Keratinocyte (primary cell): Measurements from ENCODE around the gene SPEM2.

ENCODE experiments used
- EZH2 ChIP-seq: IDR thresholded peaks from one replicate; pipeline ENCODE4 v1.6.1; 2012; ENCODE audit warnings: inconsistent platforms, mild to moderate bottlenecking, low read length, moderate library complexity
- TF ChIP-seq, protein P1 (sequence below), 3 experiments: IDR thresholded peaks in 1 of 3; conservative IDR thresholded peaks in 1 of 3; optimal IDR thresholded peaks in 1 of 3; 2 replicates in 2 of 3; 3 replicates in 1 of 3; pipeline versions ENCODE3 to v1.5.1; 2011; ENCODE audit warnings: low read length in 3 of 3, mild to moderate bottlenecking in 3 of 3, moderate library complexity in 2 of 3, control low read depth in 1 of 3, inconsistent platforms in 1 of 3; ENCODE audit not compliant: insufficient read depth in 2 of 3; ENCODE audit errors: extremely low read depth in 1 of 3

DNA sequence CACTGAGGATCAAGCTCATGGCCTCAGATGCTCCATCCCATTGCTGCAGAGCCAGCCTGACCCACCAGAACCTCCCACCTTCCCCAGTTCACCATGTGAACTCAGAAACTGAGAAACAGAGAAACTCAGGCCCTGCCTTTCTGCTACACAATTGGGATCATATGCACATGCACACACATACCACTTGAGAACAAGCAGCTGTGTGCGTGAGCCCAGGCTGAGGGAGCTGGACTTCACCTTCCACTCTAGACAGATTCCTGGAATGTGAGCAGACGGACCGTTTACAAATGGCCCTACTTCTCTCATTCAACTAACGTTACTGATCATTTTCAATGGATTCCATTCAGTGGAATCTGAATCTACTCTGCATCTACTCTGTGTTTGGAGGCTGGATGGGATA is 1.7 kb upstream of the SPEM2 start:
- TF ChIP-seq, protein P1, sequence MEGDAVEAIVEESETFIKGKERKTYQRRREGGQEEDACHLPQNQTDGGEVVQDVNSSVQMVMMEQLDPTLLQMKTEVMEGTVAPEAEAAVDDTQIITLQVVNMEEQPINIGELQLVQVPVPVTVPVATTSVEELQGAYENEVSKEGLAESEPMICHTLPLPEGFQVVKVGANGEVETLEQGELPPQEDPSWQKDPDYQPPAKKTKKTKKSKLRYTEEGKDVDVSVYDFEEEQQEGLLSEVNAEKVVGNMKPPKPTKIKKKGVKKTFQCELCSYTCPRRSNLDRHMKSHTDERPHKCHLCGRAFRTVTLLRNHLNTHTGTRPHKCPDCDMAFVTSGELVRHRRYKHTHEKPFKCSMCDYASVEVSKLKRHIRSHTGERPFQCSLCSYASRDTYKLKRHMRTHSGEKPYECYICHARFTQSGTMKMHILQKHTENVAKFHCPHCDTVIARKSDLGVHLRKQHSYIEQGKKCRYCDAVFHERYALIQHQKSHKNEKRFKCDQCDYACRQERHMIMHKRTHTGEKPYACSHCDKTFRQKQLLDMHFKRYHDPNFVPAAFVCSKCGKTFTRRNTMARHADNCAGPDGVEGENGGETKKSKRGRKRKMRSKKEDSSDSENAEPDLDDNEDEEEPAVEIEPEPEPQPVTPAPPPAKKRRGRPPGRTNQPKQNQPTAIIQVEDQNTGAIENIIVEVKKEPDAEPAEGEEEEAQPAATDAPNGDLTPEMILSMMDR (optimal IDR thresholded peaks at IDR 0.05 in 1 of 3, IDR thresholded peaks at IDR 0.05 in 1 of 3, conservative IDR thresholded peaks at IDR 0.05 in 1 of 3; ENCODE audit: extremely low read depth in 1 of 3, insufficient read depth in 2 of 3, low read length in 3 of 3): no peak
- TF ChIP-seq EZH2: no peak
